Stimulated activated CD4-positive, alpha-beta T cell treated with anti-CD3 and anti-CD28 coated beads, Interleukin-4, amount 100 ng/mL, for 48 hours (primary cell): ENCODE data around the gene POLR1A.
"Not testable (repeated sequence)": the region's sequence is repeated elsewhere in the genome, so short reads cannot be mapped to it uniquely, and the experiment has no call there.

Source experiments
- DNase-seq, 2 donors: peaks; one replicate each; pipeline ENCODE4 v3.0.0-alpha.2; 2020; ENCODE audit warnings: low read depth in 2 of 2

POLR1A gene

GRCh38 chr2:85998071-85998991 lies 107.4 kb downstream of the POLR1A start:
- no peak for DNase-seq

DNA sequence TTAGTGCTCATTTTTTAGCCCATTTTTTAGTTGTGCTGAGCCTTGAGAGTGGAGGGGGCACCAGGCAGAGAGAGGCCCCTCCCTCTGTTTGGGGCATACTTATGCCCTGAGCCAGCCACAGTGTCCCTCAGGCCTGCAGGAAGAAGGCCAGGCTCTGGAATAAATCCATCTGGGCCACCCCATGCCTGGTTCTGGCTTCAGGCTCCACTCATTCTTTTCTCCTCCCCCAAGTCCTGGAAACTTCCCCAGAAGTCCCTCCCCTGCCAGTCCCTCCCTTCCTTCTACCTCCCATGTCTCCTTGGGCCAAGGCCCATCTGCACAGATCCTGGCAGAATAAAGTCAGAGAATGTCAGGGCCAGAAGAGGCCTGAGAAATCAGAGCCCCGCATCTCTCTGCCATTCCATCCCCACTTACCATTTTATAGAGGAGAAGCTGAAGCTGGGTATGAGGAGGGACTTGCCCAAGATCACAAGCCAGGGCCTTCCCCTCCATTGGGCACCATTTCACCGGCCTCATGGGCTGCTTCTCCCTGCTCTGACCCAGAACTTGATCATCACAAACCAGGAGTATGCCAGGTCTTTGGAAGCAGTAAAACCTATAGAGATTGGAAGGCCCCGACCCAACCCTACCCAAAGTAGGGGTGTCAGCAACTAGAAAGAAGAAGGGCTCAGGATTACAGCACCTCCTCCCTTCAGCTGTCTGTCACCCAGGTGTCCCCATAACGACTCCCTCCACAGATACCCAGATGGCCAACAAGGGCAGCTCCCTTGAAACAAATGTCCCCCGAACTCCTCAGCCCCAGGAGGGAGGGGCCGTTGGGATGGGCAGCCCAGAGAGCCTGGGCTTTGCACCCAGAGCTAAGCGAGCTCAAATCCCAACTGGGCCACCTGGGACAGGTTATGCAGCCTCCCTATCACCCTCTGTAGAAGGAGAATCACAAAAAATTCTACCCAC lies 108.4 kb downstream of the POLR1A start:
- DNase-seq = no peak

DNA sequence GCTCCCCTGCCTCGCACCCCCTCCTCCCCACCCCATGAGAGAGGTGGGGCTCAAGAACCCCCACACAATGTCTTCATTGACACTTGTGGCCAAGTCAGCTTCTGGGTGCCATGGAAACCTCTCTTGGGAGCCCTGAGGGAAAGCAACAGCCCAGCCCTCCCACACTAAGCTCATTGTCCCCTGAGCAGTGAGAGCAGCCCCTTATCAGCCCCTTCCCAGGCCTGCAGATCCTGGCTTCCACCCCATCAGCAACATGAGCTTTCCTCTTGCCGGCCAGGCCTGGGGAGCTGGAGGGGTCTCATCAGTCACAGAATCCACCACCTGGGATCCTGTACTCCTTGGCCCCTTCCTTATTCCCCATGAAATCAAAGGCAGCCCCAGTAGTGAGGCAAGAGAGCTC lies 109.1 kb downstream of the POLR1A start:
- no peak for DNase-seq

GRCh38 chr2:85995648-85996529 lies 109.8 kb downstream of the POLR1A start:
- no peak for DNase-seq

DNA sequence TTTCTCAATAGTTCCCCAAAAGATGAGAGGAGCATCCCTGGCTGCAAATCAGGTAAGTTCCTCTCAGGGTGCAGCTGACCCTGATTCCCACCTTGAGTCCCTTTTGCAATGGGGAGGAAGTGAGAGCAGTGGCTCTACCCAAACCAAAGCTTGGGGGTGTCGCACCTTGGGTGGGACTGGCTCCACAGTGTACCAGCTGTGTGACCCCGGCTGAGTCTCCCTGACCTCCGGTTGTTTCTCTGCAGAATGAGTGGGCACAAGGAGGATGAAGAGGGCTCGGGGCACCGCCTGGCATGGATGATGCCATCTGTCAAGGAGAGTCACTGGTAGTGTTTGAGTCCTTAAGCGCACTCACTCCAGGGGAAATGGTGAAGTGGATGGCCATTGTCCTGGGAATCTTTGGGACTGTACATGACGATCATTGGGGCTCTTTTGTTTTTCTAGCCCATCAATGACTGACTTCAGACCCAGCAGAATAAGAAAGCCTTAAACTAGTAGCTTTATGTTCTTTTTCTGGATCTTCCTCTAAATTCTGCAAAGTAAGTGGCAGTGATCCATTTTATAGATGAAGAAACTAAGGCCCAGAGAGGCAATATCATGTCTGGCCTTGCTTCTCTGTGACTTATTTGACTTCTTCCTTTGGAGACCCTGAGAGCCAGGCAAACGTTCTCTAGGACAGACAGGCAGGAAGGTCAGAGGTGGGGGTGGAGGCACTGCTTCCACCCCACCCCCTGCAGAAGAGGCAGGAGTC lies 110.6 kb downstream of the POLR1A start:
- no peak for DNase-seq

DNA sequence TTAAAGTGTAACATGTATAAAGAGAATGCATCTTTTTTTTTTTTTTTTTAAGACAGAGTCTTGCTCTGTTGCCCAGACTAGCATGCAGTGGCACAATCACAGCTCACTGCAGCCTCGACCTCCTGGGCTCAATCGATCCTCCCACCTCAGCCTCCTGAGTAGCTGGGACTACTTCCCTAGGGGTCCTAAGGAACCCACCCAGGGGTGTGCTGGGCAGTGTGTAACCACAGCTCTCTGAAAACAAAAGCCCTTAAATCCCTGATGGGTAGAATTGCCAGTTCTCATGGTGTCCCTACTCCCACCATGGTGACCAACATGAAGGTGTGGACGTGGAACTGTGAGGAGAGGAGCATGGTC lies 111.3 kb downstream of the POLR1A start:
- no peak for DNase-seq

- no peak for DNase-seq
Observed at GRCh38 chr2:85992611-85993010, 113.1 kb downstream of the POLR1A start.

DNA sequence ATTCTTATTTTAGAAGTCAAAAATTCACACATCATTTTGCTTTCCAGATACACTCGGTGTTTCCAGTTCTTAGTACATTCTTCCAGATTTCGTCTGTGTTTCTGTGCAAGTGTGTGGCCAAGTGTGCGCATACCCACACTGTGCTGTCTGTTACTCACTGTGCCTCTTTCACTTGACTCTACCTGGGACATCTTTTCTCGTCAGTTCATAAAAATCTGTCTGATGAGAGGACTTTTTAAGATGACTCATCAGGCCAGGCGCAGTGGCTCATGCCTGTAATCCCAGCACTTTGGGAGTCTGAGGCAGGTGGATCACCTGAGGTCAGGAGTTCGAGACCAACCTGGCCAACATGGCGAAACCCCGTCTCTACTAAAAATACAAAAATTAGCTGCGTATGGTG lies 113.6 kb downstream of the POLR1A start:
- DNase-seq = not testable (repeated sequence)

DNA sequence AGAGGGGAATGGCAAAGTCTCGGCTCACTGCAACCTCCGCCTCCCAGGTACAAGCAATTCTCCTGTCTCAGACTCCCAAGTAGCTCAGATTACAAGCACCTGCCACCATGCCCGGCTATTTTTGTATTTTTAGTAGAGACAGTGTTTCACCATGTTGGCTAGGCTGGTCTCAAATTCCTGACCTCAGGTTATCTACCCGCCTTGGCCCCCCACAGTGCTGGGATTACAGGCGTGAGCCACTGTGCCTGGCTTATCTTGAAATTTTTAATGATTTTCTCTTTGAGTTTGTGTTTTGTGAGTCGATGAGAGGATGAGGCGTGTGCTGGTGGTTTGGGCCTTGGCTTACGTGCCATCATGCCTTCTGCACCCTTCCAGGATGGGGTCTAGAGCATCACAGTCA lies 115.6 kb downstream of the POLR1A start:
- DNase-seq = no peak

DNA sequence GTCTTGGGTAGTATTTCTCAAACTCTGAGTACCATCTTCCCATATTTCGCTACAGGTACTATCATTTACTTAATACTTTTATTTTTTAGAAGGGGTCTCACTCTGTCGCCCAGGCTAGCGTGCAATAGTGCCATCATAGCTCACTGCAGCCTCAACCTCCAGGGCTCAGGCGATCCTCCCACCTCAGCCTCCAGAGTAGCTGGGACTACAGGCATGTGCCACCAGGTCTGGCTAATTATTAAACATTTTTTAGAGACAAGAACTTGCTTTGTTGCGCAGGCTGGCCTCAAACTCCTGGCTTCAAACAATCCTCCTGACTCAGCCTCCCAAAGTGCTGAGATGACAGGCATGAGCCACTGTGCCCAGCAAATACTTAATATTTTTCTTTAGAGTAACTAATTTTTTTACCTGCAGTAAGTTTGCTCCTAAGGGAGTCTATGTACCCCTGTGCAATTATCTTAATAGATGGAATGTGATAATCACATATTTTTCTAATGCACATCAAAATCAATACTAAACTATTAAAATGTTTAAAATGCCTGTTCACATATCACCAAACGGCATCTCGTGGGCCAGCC lies 116.3 kb downstream of the POLR1A start:
- no peak for DNase-seq

- DNase-seq = no peak
Observed at GRCh38 chr2:85988914-85989270, 116.8 kb downstream of the POLR1A start.

- DNase-seq = no peak
Observed at GRCh38 chr2:85988175-85988913, 117.3 kb downstream of the POLR1A start.

- no peak for DNase-seq
Observed at GRCh38 chr2:85987266-85988174, 118.2 kb downstream of the POLR1A start.

- DNase-seq = no peak
Observed at GRCh38 chr2:85986121-85986520, 119.6 kb downstream of the POLR1A start.

- DNase-seq = no peak
Observed at GRCh38 chr2:85984788-85985187, 120.9 kb downstream of the POLR1A start.

GRCh38 chr2:85983766-85984165 lies 121.9 kb downstream of the POLR1A start:
- DNase-seq = no peak

DNA sequence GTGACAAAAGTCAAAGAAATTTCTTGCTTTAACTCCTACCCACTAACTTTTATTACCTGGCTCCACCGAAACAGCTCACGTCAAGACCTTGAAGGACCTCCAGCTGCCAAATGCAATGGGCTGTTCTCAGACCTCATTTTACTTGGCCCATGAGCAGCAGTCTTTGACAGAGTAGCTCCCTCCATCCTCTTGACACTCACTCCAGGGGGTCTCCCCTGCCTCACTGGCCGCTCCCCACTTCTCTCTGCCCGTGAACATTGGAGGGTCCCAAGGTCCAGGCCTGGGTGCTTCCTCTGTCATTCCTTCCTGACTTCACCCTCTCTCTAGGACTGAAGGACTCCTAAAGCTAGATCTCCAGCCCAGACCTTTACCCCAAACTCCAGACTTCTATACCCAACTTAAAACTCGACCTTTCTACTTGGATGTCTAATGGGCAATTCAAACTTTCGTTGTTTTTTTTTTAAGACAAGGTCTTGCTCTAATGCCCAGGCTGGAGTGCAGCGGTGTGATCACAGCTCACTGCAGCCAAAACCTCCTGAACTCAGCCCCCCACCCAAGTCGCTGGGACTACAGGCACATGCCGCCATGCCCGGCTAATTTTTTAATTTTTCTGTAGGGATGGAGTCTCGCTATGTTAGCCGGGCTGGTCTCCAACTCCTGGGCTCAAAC lies 124.0 kb downstream of the POLR1A start:
- DNase-seq = no peak
